Measurements from ENCODE around the gene DHX9. TPM values are rescaled to one million over a fixed set of nuclear protein-coding genes. Genes with fewer than 3 reads are reported as not detected.

The DHX9 gene
- total and polyA plus RNA-seq, 2 experiments from 2014 or later, result 151 to 262 TPM

DNA sequence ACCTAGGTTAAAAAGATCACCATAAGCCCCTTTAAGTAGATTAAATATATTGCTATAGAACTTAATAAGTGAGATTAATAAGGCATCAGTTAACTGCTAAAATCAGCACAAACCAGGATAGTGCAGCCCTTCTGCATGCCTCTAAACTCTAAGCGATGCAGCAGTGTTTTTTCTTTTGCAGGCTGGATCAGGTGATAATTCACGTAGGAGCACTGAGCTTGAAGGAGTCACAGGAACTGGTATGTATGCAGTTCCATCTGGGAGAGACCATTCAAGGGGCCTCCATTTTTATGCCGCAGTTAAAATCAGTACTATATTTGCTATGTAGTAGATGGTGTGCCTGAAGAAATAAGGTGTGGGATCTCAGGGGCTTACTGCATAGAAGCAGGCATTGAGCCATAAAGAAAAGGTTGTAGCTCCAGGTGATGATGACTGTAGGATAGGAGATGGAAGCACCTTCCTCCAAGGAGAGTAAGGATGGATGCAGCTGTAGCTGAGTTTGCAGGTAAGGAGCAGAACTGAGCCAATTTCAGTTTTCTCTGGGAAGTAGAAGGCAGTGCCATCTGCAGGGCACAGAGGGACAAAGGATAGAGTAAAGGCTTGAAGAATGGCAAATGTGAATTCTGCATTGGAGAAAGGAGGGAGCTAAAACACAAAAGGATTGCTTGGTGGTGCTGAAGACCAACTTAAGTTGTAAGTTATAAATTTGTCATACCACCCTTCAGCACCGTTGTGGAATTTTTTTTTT lies 27.0 kb upstream of the DHX9 start:
- Mint-ChIP-seq H3K4me3 (no peak overlapping the region), H3K27ac (no peak overlapping the region), H3K9me3 (no peaks in the 10 kb centered on the region), H3K27me3 (ENCODE audit: insufficient read depth, low read depth, poor library complexity) (peaks cover 1% of the 10 kb centered on the region), H3K36me3 (ENCODE audit: low read depth) (no peaks in the 10 kb centered on the region), H3K4me1 (peaks cover 6% of the 10 kb centered on the region; the same call in 2 of the 3 replicates)
- no peaks in the 10 kb centered on the region for H3K27me3 ChIP-seq (ENCODE audit: insufficient read depth)
- H3F3A ChIP-seq (replicated peaks; ENCODE audit: low read depth), result no peaks in the 10 kb centered on the region
- no peaks in the 10 kb centered on the region for H3K9me2 ChIP-seq (ENCODE audit: insufficient read depth)
- ATAC-seq (peak; percentile 59), DNase-seq (ENCODE audit: low spot score) (peak; percentile 24)
- H3K27ac ChIP-seq (ENCODE audit: low read depth), result no peak overlapping the region
- H3K4me2 ChIP-seq, result no peak overlapping the region
- no peak overlapping the region for H3K4me3 ChIP-seq
- no peak overlapping the region for H2AFZ ChIP-seq
- TF ChIP-seq ZNF331 (CRISPR knock-in tag; IDR thresholded peaks at IDR 0.05; ENCODE audit: low read depth) (no peak), STAT1 (IDR thresholded peaks at IDR 0.05; ENCODE audit: unreplicated experiment) (no peak)
- TF ChIP-seq, protein P1, sequence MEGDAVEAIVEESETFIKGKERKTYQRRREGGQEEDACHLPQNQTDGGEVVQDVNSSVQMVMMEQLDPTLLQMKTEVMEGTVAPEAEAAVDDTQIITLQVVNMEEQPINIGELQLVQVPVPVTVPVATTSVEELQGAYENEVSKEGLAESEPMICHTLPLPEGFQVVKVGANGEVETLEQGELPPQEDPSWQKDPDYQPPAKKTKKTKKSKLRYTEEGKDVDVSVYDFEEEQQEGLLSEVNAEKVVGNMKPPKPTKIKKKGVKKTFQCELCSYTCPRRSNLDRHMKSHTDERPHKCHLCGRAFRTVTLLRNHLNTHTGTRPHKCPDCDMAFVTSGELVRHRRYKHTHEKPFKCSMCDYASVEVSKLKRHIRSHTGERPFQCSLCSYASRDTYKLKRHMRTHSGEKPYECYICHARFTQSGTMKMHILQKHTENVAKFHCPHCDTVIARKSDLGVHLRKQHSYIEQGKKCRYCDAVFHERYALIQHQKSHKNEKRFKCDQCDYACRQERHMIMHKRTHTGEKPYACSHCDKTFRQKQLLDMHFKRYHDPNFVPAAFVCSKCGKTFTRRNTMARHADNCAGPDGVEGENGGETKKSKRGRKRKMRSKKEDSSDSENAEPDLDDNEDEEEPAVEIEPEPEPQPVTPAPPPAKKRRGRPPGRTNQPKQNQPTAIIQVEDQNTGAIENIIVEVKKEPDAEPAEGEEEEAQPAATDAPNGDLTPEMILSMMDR (conservative IDR thresholded peaks at IDR 0.05; ENCODE audit: low read depth in 2 of 2), result peak; percentile 28 to 44
- no peaks in the 10 kb centered on the region for H3K4me1 ChIP-seq (ENCODE audit: insufficient read depth)
- H3K79me2 ChIP-seq (replicated peaks; ENCODE audit: insufficient read depth), result no peaks in the 10 kb centered on the region
- H3K36me3 ChIP-seq (ENCODE audit: insufficient read depth), result no peaks in the 10 kb centered on the region
- H4K20me1 ChIP-seq (replicated peaks; ENCODE audit: insufficient read depth), result no peaks in the 10 kb centered on the region

DNA sequence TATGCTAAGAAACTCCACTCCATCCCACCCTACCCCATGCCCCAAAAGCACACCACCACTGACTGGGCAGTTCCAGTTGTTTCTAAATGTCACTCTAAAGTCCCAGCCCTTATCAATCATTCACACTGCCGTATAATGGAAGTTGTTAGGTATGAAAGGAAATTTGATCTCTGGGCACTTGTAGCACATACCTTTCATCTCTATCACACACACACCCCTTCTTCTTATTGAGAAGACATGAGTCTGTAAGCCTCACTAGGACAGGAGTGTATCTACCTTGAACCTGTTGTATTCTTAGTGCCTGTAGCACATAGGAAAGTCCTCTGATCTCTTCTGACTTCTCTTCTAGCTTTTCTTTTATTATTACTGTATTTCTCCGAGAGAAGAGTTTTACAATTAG lies 22.3 kb upstream of the DHX9 start:
- H3K9me2 ChIP-seq (ENCODE audit: insufficient read depth), result no peaks in the 10 kb centered on the region
- no peaks in the 10 kb centered on the region for H3K36me3 ChIP-seq (ENCODE audit: insufficient read depth)
- no peak overlapping the region for H3K27ac ChIP-seq (ENCODE audit: low read depth)
- ATAC-seq (no peak), DNase-seq (ENCODE audit: low spot score) (no peak)
- Mint-ChIP-seq H3K27ac (no peak overlapping the region), H3K4me1 (peaks cover 11% of the 10 kb centered on the region; the same call in 2 of the 3 replicates), H3K4me3 (no peak overlapping the region), H3K27me3 (ENCODE audit: insufficient read depth, low read depth, poor library complexity) (no peaks in the 10 kb centered on the region), H3K9me3 (no peaks in the 10 kb centered on the region), H3K36me3 (ENCODE audit: low read depth) (no peaks in the 10 kb centered on the region)
- no peak overlapping the region for H3K4me2 ChIP-seq
- H3K79me2 ChIP-seq (replicated peaks; ENCODE audit: insufficient read depth), result no peaks in the 10 kb centered on the region
- no peak overlapping the region for H3K4me3 ChIP-seq
- no peak overlapping the region for H2AFZ ChIP-seq
- no peaks in the 10 kb centered on the region for H4K20me1 ChIP-seq (replicated peaks; ENCODE audit: insufficient read depth)
- H3K4me1 ChIP-seq (ENCODE audit: insufficient read depth), result no peaks in the 10 kb centered on the region
- H3K27me3 ChIP-seq (ENCODE audit: insufficient read depth), result no peaks in the 10 kb centered on the region
- H3F3A ChIP-seq (replicated peaks; ENCODE audit: low read depth), result no peaks in the 10 kb centered on the region
- TF ChIP-seq POLR2AphosphoS5 (IDR thresholded peaks at IDR 0.05; ENCODE audit: low read depth) (no peak), NANOG (IDR thresholded peaks at IDR 0.05; ENCODE audit: borderline replicate concordance) (no peak), CREB1 (CRISPR knock-in tag; IDR thresholded peaks at IDR 0.05; ENCODE audit: low read depth) (no peak), EZH2 (IDR thresholded peaks at IDR 0.05; ENCODE audit: low read depth, unreplicated experiment) (no peak), ZNF331 (CRISPR knock-in tag; IDR thresholded peaks at IDR 0.05; ENCODE audit: low read depth) (no peak), JUNB (IDR thresholded peaks at IDR 0.05; ENCODE audit: unreplicated experiment) (no peak), STAT1 (IDR thresholded peaks at IDR 0.05; ENCODE audit: unreplicated experiment) (no peak)
- TF ChIP-seq, protein P2, sequence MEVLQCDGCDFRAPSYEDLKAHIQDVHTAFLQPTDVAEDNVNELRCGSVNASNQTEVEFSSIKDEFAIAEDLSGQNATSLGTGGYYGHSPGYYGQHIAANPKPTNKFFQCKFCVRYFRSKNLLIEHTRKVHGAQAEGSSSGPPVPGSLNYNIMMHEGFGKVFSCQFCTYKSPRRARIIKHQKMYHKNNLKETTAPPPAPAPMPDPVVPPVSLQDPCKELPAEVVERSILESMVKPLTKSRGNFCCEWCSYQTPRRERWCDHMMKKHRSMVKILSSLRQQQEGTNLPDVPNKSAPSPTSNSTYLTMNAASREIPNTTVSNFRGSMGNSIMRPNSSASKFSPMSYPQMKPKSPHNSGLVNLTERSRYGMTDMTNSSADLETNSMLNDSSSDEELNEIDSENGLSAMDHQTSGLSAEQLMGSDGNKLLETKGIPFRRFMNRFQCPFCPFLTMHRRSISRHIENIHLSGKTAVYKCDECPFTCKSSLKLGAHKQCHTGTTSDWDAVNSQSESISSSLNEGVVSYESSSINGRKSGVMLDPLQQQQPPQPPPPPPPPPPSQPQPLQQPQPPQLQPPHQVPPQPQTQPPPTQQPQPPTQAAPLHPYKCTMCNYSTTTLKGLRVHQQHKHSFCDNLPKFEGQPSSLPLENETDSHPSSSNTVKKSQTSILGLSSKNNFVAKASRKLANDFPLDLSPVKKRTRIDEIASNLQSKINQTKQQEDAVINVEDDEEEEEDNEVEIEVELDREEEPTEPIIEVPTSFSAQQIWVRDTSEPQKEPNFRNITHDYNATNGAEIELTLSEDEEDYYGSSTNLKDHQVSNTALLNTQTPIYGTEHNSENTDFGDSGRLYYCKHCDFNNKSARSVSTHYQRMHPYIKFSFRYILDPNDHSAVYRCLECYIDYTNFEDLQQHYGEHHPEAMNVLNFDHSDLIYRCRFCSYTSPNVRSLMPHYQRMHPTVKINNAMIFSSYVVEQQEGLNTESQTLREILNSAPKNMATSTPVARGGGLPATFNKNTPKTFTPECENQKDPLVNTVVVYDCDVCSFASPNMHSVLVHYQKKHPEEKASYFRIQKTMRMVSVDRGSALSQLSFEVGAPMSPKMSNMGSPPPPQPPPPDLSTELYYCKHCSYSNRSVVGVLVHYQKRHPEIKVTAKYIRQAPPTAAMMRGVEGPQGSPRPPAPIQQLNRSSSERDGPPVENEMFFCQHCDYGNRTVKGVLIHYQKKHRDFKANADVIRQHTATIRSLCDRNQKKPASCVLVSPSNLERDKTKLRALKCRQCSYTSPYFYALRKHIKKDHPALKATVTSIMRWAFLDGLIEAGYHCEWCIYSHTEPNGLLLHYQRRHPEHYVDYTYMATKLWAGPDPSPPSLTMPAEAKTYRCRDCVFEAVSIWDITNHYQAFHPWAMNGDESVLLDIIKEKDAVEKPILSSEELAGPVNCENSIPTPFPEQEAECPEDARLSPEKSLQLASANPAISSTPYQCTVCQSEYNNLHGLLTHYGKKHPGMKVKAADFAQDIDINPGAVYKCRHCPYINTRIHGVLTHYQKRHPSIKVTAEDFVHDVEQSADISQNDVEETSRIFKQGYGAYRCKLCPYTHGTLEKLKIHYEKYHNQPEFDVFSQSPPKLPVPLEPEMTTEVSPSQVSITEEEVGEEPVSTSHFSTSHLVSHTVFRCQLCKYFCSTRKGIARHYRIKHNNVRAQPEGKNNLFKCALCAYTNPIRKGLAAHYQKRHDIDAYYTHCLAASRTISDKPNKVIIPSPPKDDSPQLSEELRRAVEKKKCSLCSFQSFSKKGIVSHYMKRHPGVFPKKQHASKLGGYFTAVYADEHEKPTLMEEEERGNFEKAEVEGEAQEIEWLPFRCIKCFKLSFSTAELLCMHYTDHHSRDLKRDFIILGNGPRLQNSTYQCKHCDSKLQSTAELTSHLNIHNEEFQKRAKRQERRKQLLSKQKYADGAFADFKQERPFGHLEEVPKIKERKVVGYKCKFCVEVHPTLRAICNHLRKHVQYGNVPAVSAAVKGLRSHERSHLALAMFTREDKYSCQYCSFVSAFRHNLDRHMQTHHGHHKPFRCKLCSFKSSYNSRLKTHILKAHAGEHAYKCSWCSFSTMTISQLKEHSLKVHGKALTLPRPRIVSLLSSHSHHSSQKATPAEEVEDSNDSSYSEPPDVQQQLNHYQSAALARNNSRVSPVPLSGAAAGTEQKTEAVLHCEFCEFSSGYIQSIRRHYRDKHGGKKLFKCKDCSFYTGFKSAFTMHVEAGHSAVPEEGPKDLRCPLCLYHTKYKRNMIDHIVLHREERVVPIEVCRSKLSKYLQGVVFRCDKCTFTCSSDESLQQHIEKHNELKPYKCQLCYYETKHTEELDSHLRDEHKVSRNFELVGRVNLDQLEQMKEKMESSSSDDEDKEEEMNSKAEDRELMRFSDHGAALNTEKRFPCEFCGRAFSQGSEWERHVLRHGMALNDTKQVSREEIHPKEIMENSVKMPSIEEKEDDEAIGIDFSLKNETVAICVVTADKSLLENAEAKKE (CRISPR knock-in tag; IDR thresholded peaks at IDR 0.05), result no peak
- TF ChIP-seq, protein P1 (conservative IDR thresholded peaks at IDR 0.05; ENCODE audit: low read depth in 2 of 2), result no peak
